ENCODE results near the gene FOXP4. TPM values are rescaled to one million over a fixed set of nuclear protein-coding genes. Genes with fewer than 3 reads are reported as not detected.

Gene FOXP4
- total and polyA plus RNA-seq, 4 donors: 2.5 to 16.0 (median 4.3) TPM

GRCh38 chr6:41624621-41625380, 78.6 kb downstream of the FOXP4 start (continued):
- no peak for TF ChIP-seq YY1 (IDR thresholded peaks at IDR 0.05)

DNA sequence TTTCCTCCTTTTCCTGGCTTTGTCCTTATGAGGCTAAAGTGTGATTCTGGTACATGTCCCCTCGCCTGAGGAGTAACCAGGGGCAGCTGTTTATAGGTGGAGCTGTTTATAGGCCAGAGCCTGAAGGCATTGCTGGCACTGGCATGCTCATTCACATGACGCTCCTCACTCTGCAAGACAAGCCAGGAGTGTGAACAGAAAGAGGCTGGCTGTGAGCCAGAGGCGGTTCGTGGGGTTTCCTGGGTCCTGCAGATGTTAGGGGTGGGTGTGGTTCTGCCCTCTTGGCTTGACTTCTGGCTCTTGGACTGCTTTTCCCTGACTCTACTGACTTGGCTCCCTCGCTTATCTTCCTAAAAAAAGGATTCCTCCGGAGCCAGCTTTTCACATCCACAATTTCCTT, 79.3 kb downstream of the FOXP4 start:
- Histone ChIP-seq H3K27me3 (ENCODE audit: control insufficient read depth in 4 of 4, insufficient read depth in 4 of 4, low read length in 3 of 4) (no peaks in the 10 kb centered on the region), H3K9me3 (ENCODE audit: control insufficient read depth in 4 of 4, low read length in 3 of 4) (peaks cover 0 to 3% (median under 1%) of the 10 kb centered on the region in 4 donors), H3K9ac (ENCODE audit: low read depth in 1 of 2, low read length in 2 of 2) (no peak overlapping the region), H3K4me3 (ENCODE audit: low read depth in 1 of 3, low read length in 3 of 3) (no peak overlapping the region), H3K27ac (ENCODE audit: low read depth in 1 of 2, low read length in 2 of 2) (no peak overlapping the region), H3K4me1 (ENCODE audit: control insufficient read depth in 4 of 4, insufficient read depth in 4 of 4, low read length in 3 of 4) (no peaks in the 10 kb centered on the region), H3K36me3 (ENCODE audit: control insufficient read depth in 4 of 4, insufficient read depth in 3 of 4, low read depth in 1 of 4, low read length in 3 of 4) (no peaks in the 10 kb centered on the region)
- TF ChIP-seq RXRA (IDR thresholded peaks at IDR 0.05): no peak
- no peak for TF ChIP-seq GABPA (IDR thresholded peaks at IDR 0.05 in 1 of 2, conservative IDR thresholded peaks at IDR 0.05 in 1 of 2)
- no peak for TF ChIP-seq REST (IDR thresholded peaks at IDR 0.05)
- TF ChIP-seq RAD21 (IDR thresholded peaks at IDR 0.05): no peak
- TF ChIP-seq YY1 (IDR thresholded peaks at IDR 0.05): no peak
- TF ChIP-seq HNF4G (IDR thresholded peaks at IDR 0.05): no peak
- TF ChIP-seq ZBTB33 (IDR thresholded peaks at IDR 0.05): no peak
- TF ChIP-seq, protein P1, sequence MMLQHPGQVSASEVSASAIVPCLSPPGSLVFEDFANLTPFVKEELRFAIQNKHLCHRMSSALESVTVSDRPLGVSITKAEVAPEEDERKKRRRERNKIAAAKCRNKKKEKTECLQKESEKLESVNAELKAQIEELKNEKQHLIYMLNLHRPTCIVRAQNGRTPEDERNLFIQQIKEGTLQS (IDR thresholded peaks at IDR 0.05): no peak
- TF ChIP-seq FOXA2 (IDR thresholded peaks at IDR 0.05): no peak
- no peak for TF ChIP-seq NR2F2 (IDR thresholded peaks at IDR 0.05)
- no peak for TF ChIP-seq FOXA1 (IDR thresholded peaks at IDR 0.05)
- TF ChIP-seq JUND (IDR thresholded peaks at IDR 0.05): no peak
- DNase-seq (ENCODE audit: low spot score): no peak
- 67% methylated on average over 6 of the region's 6 CpGs for WGBS

- 95% methylated on average over 4 of the region's 4 CpGs for WGBS
- no peaks in the 10 kb centered on the region for H3K4me1 ChIP-seq (ENCODE audit: control insufficient read depth in 4 of 4, insufficient read depth in 4 of 4, low read length in 3 of 4)
- no peak for DNase-seq (ENCODE audit: low spot score)
- no peak for TF ChIP-seq ZBTB33 (IDR thresholded peaks at IDR 0.05)
- no peak for TF ChIP-seq HNF4A (conservative IDR thresholded peaks at IDR 0.05)
- no peak for TF ChIP-seq YY1 (IDR thresholded peaks at IDR 0.05)
- TF ChIP-seq, protein P1 (IDR thresholded peaks at IDR 0.05): no peak
- TF ChIP-seq REST (IDR thresholded peaks at IDR 0.05): no peak
- no peak for TF ChIP-seq EGR1 (IDR thresholded peaks at IDR 0.05; ENCODE audit: low read depth in 2 of 2)
- no peak for TF ChIP-seq MAX (IDR thresholded peaks at IDR 0.05)
- TF ChIP-seq TAF1 (conservative IDR thresholded peaks at IDR 0.05): no peak
- TF ChIP-seq GABPA (IDR thresholded peaks at IDR 0.05 in 1 of 2, conservative IDR thresholded peaks at IDR 0.05 in 1 of 2): no peak
- TF ChIP-seq FOXA2 (IDR thresholded peaks at IDR 0.05): no peak
- TF ChIP-seq NR2F2 (IDR thresholded peaks at IDR 0.05): no peak
- no peak for TF ChIP-seq RXRA (IDR thresholded peaks at IDR 0.05)
- no peak for TF ChIP-seq FOXA1 (IDR thresholded peaks at IDR 0.05)
- no peak for TF ChIP-seq SP1 (IDR thresholded peaks at IDR 0.05)
- TF ChIP-seq HNF4G (IDR thresholded peaks at IDR 0.05): no peak
Observed at GRCh38 chr6:41626022-41626421, 79.8 kb downstream of the FOXP4 start.

More at GRCh38 chr6:41626022-41626421, 79.8 kb downstream of the FOXP4 start:
- Histone ChIP-seq H3K9ac (ENCODE audit: low read depth in 1 of 2, low read length in 2 of 2) (no peak overlapping the region), H3K36me3 (ENCODE audit: control insufficient read depth in 4 of 4, insufficient read depth in 3 of 4, low read depth in 1 of 4, low read length in 3 of 4) (no peaks in the 10 kb centered on the region), H3K4me3 (ENCODE audit: low read depth in 1 of 3, low read length in 3 of 3) (no peak overlapping the region), H3K27me3 (ENCODE audit: control insufficient read depth in 4 of 4, insufficient read depth in 4 of 4, low read length in 3 of 4) (no peaks in the 10 kb centered on the region), H3K27ac (ENCODE audit: low read depth in 1 of 2, low read length in 2 of 2) (no peak overlapping the region), H3K9me3 (ENCODE audit: control insufficient read depth in 4 of 4, low read length in 3 of 4) (peaks cover 0 to 3% (median 0%) of the 10 kb centered on the region in 4 donors)

Data from liver (tissue), 9 donors.